Measurements from ENCODE around the gene THAP8. TPM values are rescaled to one million over a fixed set of nuclear protein-coding genes. Genes with fewer than 3 reads are reported as not detected.

THAP8 gene
- total RNA-seq, 1 donor from 2014 or later: not detected

- intact Hi-C loops (cut with DNase I): no loop called here
These were observed 13.6 kb upstream of the THAP8 start for GRCh38 chr19:36067681-36068080.

GRCh38 chr19:36064826-36065225, 10.7 kb upstream of the THAP8 start:
- intact Hi-C loops (cut with DNase I): no loop called here
- Histone ChIP-seq H3K4me1 (no peaks in the 10 kb centered on the region), H3K36me3 (no peaks in the 10 kb centered on the region), H3K27ac (no peak overlapping the region), H3K9me3 (no peaks in the 10 kb centered on the region), H3K4me3 (no peak overlapping the region), H3K27me3 (no peaks in the 10 kb centered on the region)
- no peak for TF ChIP-seq CTCF (IDR thresholded peaks at IDR 0.05)
- DNase-seq (ENCODE audit: low spot score in 2 of 2): no peak

More at GRCh38 chr19:36067681-36068080, 13.6 kb upstream of the THAP8 start:
- Histone ChIP-seq H3K4me1 (no peaks in the 10 kb centered on the region), H3K36me3 (no peaks in the 10 kb centered on the region), H3K27ac (no peak overlapping the region), H3K4me3 (no peak overlapping the region), H3K27me3 (no peaks in the 10 kb centered on the region), H3K9me3 (no peaks in the 10 kb centered on the region)
- TF ChIP-seq CTCF (IDR thresholded peaks at IDR 0.05): no peak
- no peak for DNase-seq (ENCODE audit: low spot score in 2 of 2)

- Histone ChIP-seq H3K9me3 (no peaks in the 10 kb centered on the region), H3K27me3 (no peaks in the 10 kb centered on the region), H3K4me3 (no peak overlapping the region), H3K4me1 (no peaks in the 10 kb centered on the region), H3K36me3 (no peaks in the 10 kb centered on the region), H3K27ac (no peak overlapping the region)
- TF ChIP-seq CTCF (IDR thresholded peaks at IDR 0.05): no peak
- intact Hi-C loops (cut with DNase I): no loop called here
- no peak for DNase-seq (ENCODE audit: low spot score in 2 of 2)
These were observed 7.3 kb upstream of the THAP8 start for GRCh38 chr19:36061367-36061766.

- TF ChIP-seq CTCF (IDR thresholded peaks at IDR 0.05): peak in 1 of 3 experiments; percentile 32
- Histone ChIP-seq H3K4me3 (no peak overlapping the region), H3K9me3 (no peaks in the 10 kb centered on the region), H3K27ac (no peak overlapping the region), H3K4me1 (peaks cover 0 to 2% of the 10 kb centered on the region in 2 donors), H3K36me3 (no peaks in the 10 kb centered on the region), H3K27me3 (no peaks in the 10 kb centered on the region)
- intact Hi-C loops (cut with DNase I): no loop called here
- no peak for DNase-seq (ENCODE audit: low spot score in 2 of 2)
These were observed 6.3 kb upstream of the THAP8 start for GRCh38 chr19:36060430-36060829.

- H3K27ac ChIP-seq: no peak overlapping the region
- H3K4me3 ChIP-seq: no peak overlapping the region
- no peak for TF ChIP-seq CTCF (IDR thresholded peaks at IDR 0.05)
- DNase-seq (ENCODE audit: low spot score in 2 of 2): no peak
- H3K27me3 ChIP-seq: no peaks in the 10 kb centered on the region
- no peaks in the 10 kb centered on the region for H3K9me3 ChIP-seq
- H3K36me3 ChIP-seq: no peaks in the 10 kb centered on the region
- H3K4me1 ChIP-seq: peaks cover 0 to 6% of the 10 kb centered on the region in 2 donors
- intact Hi-C loops (cut with DNase I): loop anchor here (10.0 kb wide), 2 partner anchors 155 to 415 kb away; partner anchors contain the start of genes COX6B1, ETV2, ZNF146 and ZNF565
These were observed 5.3 kb upstream of the THAP8 start for GRCh38 chr19:36059180-36059910.

All from ascending aorta (tissue), 2 donors.